Endothelial cell of umbilical vein (primary cell): ENCODE results near the gene SLC25A5. TPM values are rescaled to one million over a fixed set of nuclear protein-coding genes. Genes with fewer than 3 reads are reported as not detected.
A peak's percentile ranks its signal among the peaks of the same experiment; 100 is the strongest.

Experiments used
- Bru-seq: library from RNA; stranded (reverse); fragments of 400-500 nt; gene quantifications from one replicate; lab custom pipeline; 2021; lab: Mats Ljungman, UMichigan
- BruChase-seq, 2 experiments: library from RNA; stranded (reverse); fragments of 400-500 nt; gene quantifications; one replicate each; lab custom pipeline; 2021; lab: Mats Ljungman, UMichigan
- BruUV-seq: library from RNA; stranded (reverse); fragments of 400-500 nt; replicated peaks from 2 replicates; lab custom pipeline; 2021; lab: Mats Ljungman, UMichigan
- CTCF ChIA-PET: fragments of 300-600, 350-600 bp; sonication (Branson Sonifier 250); formaldehyde crosslinking; loops from one replicate; lab custom pipeline; 2021; ENCODE audit warnings: antibody characterized with exemption, inconsistent platforms; lab: Charles Lee
- POLR2A ChIA-PET: fragments of 300-600, 350-600 bp; sonication (Branson Sonifier 250); formaldehyde crosslinking; loops from one replicate; lab custom pipeline; 2021; ENCODE audit warnings: antibody characterized with exemption, inconsistent platforms; lab: Charles Lee
- DNase-seq: peaks from one replicate; pipeline ENCODE4 v3.0.0-alpha.2; 2011; ENCODE audit warnings: low read depth, low spot score
- FAIRE-seq: peaks from 2 replicates; lab custom pipeline; 2011; peaks lifted over from hg19 to GRCh38; lab: Jason Lieb, UNC
- H2AFZ ChIP-seq: 2 replicates; pipeline ENCODE4 v1.6.0; 2012; ENCODE audit warnings: low read depth, low read length, control low read depth, inconsistent platforms
- H3K27ac ChIP-seq: 2 replicates; pipeline ENCODE4 v1.5.1; 2011; ENCODE audit warnings: low read depth, mild to moderate bottlenecking, control low read depth, low read length, moderate library complexity; ENCODE audit not compliant: insufficient read depth
- H3K27me3 ChIP-seq, 2 experiments: 2 replicates each; pipeline versions ENCODE4 v1.6.0 to v1.6.1; 2011; ENCODE audit warnings: low read length in 2 of 2, mixed read lengths in 1 of 2; ENCODE audit not compliant: control insufficient read depth in 2 of 2, insufficient read depth in 2 of 2
- H3K36me3 ChIP-seq, 2 experiments: 2 replicates in 1 of 2; 3 replicates in 1 of 2; pipeline ENCODE4 v1.5.1; 2011; ENCODE audit warnings: low read length in 2 of 2, mild to moderate bottlenecking in 1 of 2, moderate library complexity in 1 of 2; ENCODE audit not compliant: control insufficient read depth in 2 of 2, insufficient read depth in 2 of 2; ENCODE audit errors: extremely low read depth in 1 of 2
- H3K4me1 ChIP-seq: 3 replicates; pipeline ENCODE4 v1.5.1; 2011; ENCODE audit warnings: mild to moderate bottlenecking, low read length; ENCODE audit not compliant: control insufficient read depth, insufficient read depth; ENCODE audit errors: extremely low read depth
- H3K4me2 ChIP-seq: 2 replicates; pipeline ENCODE4 v1.6.1; 2011; ENCODE audit warnings: low read length, control low read depth, mixed read lengths; ENCODE audit not compliant: insufficient read depth
- H3K4me3 ChIP-seq, 3 experiments: fragments of 200-600 bp in 1 of 3; sonication (generic), shearing (Covaris generic) in 1 of 3; replicated peaks in 1 of 3; 2 replicates each; pipeline ENCODE4 v1.5.1; 2011 to 2016; ENCODE audit warnings: control low read depth in 3 of 3, low read length in 3 of 3, mild to moderate bottlenecking in 2 of 3, inconsistent platforms in 1 of 3, low read depth in 1 of 3, moderate library complexity in 1 of 3; ENCODE audit not compliant: insufficient read depth in 1 of 3
- H3K79me2 ChIP-seq: 2 replicates; pipeline ENCODE4 v1.6.0; 2012; ENCODE audit warnings: low read length, inconsistent platforms; ENCODE audit not compliant: control insufficient read depth, insufficient read depth
- H3K9ac ChIP-seq: replicated peaks from 2 replicates; pipeline ENCODE3; 2011; ENCODE audit warnings: low read length, control low read depth; ENCODE audit not compliant: insufficient read depth; ENCODE audit errors: extremely low read depth
- H3K9me1 ChIP-seq: replicated peaks from 3 replicates; pipeline ENCODE4 v1.6.0; 2011; ENCODE audit warnings: mild to moderate bottlenecking, low read length; ENCODE audit not compliant: control insufficient read depth, insufficient read depth; ENCODE audit errors: extremely low read depth
- H3K9me3 ChIP-seq: replicated peaks from 2 replicates; pipeline ENCODE4 v1.5.1; 2012; ENCODE audit warnings: low read length, inconsistent platforms; ENCODE audit not compliant: control insufficient read depth, insufficient read depth
- H4K20me1 ChIP-seq: replicated peaks from 2 replicates; pipeline ENCODE3; 2011; ENCODE audit warnings: mild to moderate bottlenecking, low read length; ENCODE audit not compliant: control insufficient read depth, insufficient read depth; ENCODE audit errors: extremely low read depth
- EZH2 ChIP-seq: IDR thresholded peaks from 2 replicates; pipeline ENCODE4 v1.6.1; 2012; ENCODE audit warnings: borderline replicate concordance, low read depth, mild to moderate bottlenecking, moderate library complexity, low read length, inconsistent platforms; ENCODE audit not compliant: severe bottlenecking
- JUN ChIP-seq: IDR thresholded peaks from 2 replicates; pipeline ENCODE4 v1.6.1; 2011; ENCODE audit warnings: borderline replicate concordance, low read depth; ENCODE audit not compliant: insufficient read length, insufficient read depth
- POLR2A ChIP-seq: IDR thresholded peaks from 2 replicates; pipeline ENCODE4 v1.6.1; 2012; ENCODE audit warnings: low read depth, mild to moderate bottlenecking, control low read depth, low read length
- POLR2AphosphoS5 ChIP-seq: IDR thresholded peaks from 2 replicates; pipeline ENCODE4 v1.6.1; 2012; ENCODE audit warnings: low read depth, mild to moderate bottlenecking, control low read depth, low read length, moderate library complexity; ENCODE audit not compliant: insufficient read depth
- dilution Hi-C: fragments of 300-500 bp; cut with MboI; formaldehyde crosslinking; loops from one replicate; pipeline ENCODE4 v1.15.0; 2019; ENCODE audit warnings: low sequenced_read_pairs; ENCODE audit not compliant: extremely low pct_ligation_motif_present
- intact Hi-C: fragments of 100-400 bp; cut with micrococcal nuclease; formaldehyde crosslinking; loops from one replicate; pipeline ENCODE4 v1.10.0; 2022
- long read RNA-seq: library from polyadenylated mRNA; stranded (forward); transcript quantifications from one replicate; pipeline ENCODE4 v2.0.0, GENCODE V29; 2021
- polyA minus RNA-seq, 3 experiments: library from RNA; depleted of rRNA, polyadenylated mRNA; stranded (reverse); fragments of >200 nt; gene quantifications; 1 replicate in 1 of 3; 2 replicates in 2 of 3; pipeline ENCODE4 v1.2.3, GENCODE V29; 2011
- polyA plus RNA-seq, 4 experiments: library from polyadenylated mRNA; depleted of rRNA in 3 of 4; stranded (reverse) in 3 of 4; unstranded in 1 of 4; fragments of >200 nt; gene quantifications; 2 replicates each; pipeline versions ENCODE4 v1.2.1 to v1.2.3, GENCODE V29; 2011 to 2012; ENCODE audit warnings: missing spikeins in 1 of 4
- total RNA-seq: library from RNA; stranded (reverse); gene quantifications from 2 replicates; pipeline ENCODE4 v1.2.3, GENCODE V29; 2021

The SLC25A5 gene
- total RNA-seq: 379 and 387 TPM in 2 replicates
- polyA plus RNA-seq: 562 and 651 TPM in 2 replicates
- polyA plus RNA-seq (2011; cell fraction: cytosol; rRNA removed): 553 and 742 TPM in 2 replicates
- 209 and 261 TPM in 2 replicates for polyA plus RNA-seq (2011; cell fraction: nucleus; rRNA removed)
- polyA plus RNA-seq (2012): 535 and 641 TPM in 2 replicates
- polyA minus RNA-seq: 359 and 440 TPM in 2 replicates
- polyA minus RNA-seq (2011; cell fraction: cytosol; rRNA and poly(A)+ RNA removed): 331 TPM
- polyA minus RNA-seq (2011; cell fraction: nucleus; rRNA and poly(A)+ RNA removed): 39.5 and 52.0 TPM in 2 replicates
- percentile 93 among the genes with signal in this experiment for Bru-seq, nascent RNA
- percentile 100 among the genes with signal in this experiment for BruChase-seq, experiment 1, labeled RNA remaining after a 6-hour chase
- BruChase-seq, experiment 2, labeled RNA remaining after a 2-hour chase: percentile 98 among the genes with signal in this experiment
- long read RNA-seq, transcript SLC25A5-201 (4 exons, 1,274 nt): major isoform, 928 of 2,041 reads
- long read RNA-seq, partial matches to known transcripts: 1,107 of 2,041 reads
- long read RNA-seq, other reads (novel, unspliced or antisense): 5 of 2,041 reads

- CTCF ChIA-PET: interaction anchor here (0.6 to 0.7 kb wide), 2 partner anchors 15 to 350 kb away, joined by 3 read pairs; no protein-coding TSS in a partner anchor
- no peaks in the 10 kb centered on the region for H3K27me3 ChIP-seq
- H2AFZ ChIP-seq: peak within 1 kb of the TSS; percentile 91
- dilution Hi-C loops: no loop called here
- peak within 1 kb of the TSS; percentile 87 for H3K27ac ChIP-seq
- H3K9me1 ChIP-seq: no peaks in the 10 kb centered on the region
- TF ChIP-seq JUN (no peak), POLR2AphosphoS5 (peak; percentile 74), EZH2 (no peak), POLR2A (peak; percentile 75)
- intact Hi-C loops: loop anchor here (1.0 to 5.0 kb wide), 3 partner anchors 15 to 384 kb away; partner anchors contain the start of genes SLC25A43 and UPF3B
- H3K4me1 ChIP-seq: peaks cover 5% of the 10 kb centered on the region
- BruUV-seq: no TSS peak
- peak within 1 kb of the TSS; percentile 51 to 89 (median 58) for H3K4me3 ChIP-seq
- POLR2A ChIA-PET: interaction anchor here (0.7 kb wide), 1 partner anchor 225 kb away, joined by 3 read pairs; the partner anchor contains the start of gene SEPTIN6
- peak; percentile 86 for DNase-seq
- H3K9me3 ChIP-seq: no peaks in the 10 kb centered on the region
- no peaks in the 10 kb centered on the region for H4K20me1 ChIP-seq
- peaks cover 9% of the 10 kb centered on the region for H3K79me2 ChIP-seq
- H3K4me2 ChIP-seq: peak within 1 kb of the TSS; percentile 80
- H3K36me3 ChIP-seq: peaks cover 5 to 6% of the 10 kb centered on the region in 2 experiments
- FAIRE-seq: peak; percentile 74
- H3K9ac ChIP-seq: peak within 1 kb of the TSS; percentile 73
Measured at GRCh38 chrX:119467842-119468550, at the start of gene SLC25A5. Gene SLC25A5 (plus strand): TSS chrX:119468444. CDS start chrX:119468516, 72 bp downstream.
